Right lobe of liver (tissue), 6 donors: ENCODE data around the gene GCGR. TPM values are rescaled to one million over a fixed set of nuclear protein-coding genes. Genes with fewer than 3 reads are reported as not detected.

Experiments used
- ATAC-seq, 4 donors: fragments of 200-7000 bp; cut with Tn5 transposase; one replicate each; pipeline ENCODE4 v1.9.1; 2020; ENCODE audit warnings: mild to moderate bottlenecking in 4 of 4, moderate library complexity in 4 of 4
- DNase-seq, 3 donors: peaks; one replicate each; pipeline ENCODE4 v3.0.0-alpha.2; 2020
- H3K27ac ChIP-seq, 3 donors: fragments of 200-600 bp; one replicate each; pipeline ENCODE4 v1.8.0; 2022
- H3K27me3 ChIP-seq, 2 donors: fragments of 200-600 bp; one replicate each; pipeline ENCODE4 v1.8.0; 2022
- H3K36me3 ChIP-seq, 4 donors: fragments of 200-600 bp; sonication (generic) in 1 of 4; one replicate each; pipeline versions ENCODE4 v1.5.1 to v1.8.0; 2017 to 2022; ENCODE audit warnings: control low read depth in 1 of 4
- H3K4me1 ChIP-seq, 4 donors: fragments of 200-600 bp; sonication (generic) in 1 of 4; one replicate each; pipeline versions ENCODE4 v1.5.1 to v1.8.0; 2017 to 2022; ENCODE audit warnings: control low read depth in 1 of 4
- H3K4me3 ChIP-seq, 3 donors: fragments of 200-600 bp; one replicate each; pipeline ENCODE4 v1.8.0; 2022
- H3K9me3 ChIP-seq, 4 donors: fragments of 200-600 bp; sonication (generic) in 1 of 4; one replicate each; pipeline versions ENCODE4 v1.5.1 to v1.8.0; 2017 to 2022; ENCODE audit warnings: control low read depth in 1 of 4
- POLR2A ChIP-seq: fragments of 450-650 bp; IDR thresholded peaks from one replicate; pipeline ENCODE4 v1.6.1; 2017; ENCODE audit warnings: antibody characterized with exemption, mild to moderate bottlenecking
- WGBS: methylation state at CpG from one replicate; pipeline ENCODE4 v1.1.6; 2018; ENCODE audit warnings: low coverage, low lambda C conversion rate; ENCODE audit not compliant: insufficient coverage; ENCODE audit errors: missing lambda C conversion rate; 5-methylcytosine and 5-hydroxymethylcytosine counted together
- intact Hi-C, 2 donors: fragments of 100-400 bp; cut with DNase I; formaldehyde crosslinking; loops; one replicate each; pipeline versions ENCODE4 v1.11.2 to v1.14.1; 2022
- total RNA-seq, 6 experiments: library from RNA; depleted of rRNA in 2 of 6; stranded (reverse); fragments of >200 nt in 2 of 6; fragmentation: NEBNext Ultra II Directional in 3 of 6; extraction: Animal tissue kit (Norgen Biotek cat#: 25700) in 3 of 6; gene quantifications; one replicate each; pipeline versions ENCODE4 v1.1.0 to v1.2.4, GENCODE V29; 2016 to 2023
- TF ChIP-seq, protein P1 (sequence below), 4 donors: fragments of 200-600 bp in 3 of 4; fragments of 450-650 bp in 1 of 4; IDR thresholded peaks; one replicate each; pipeline versions ENCODE4 v1.5.1 to v1.8.0; 2016 to 2022; ENCODE audit warnings: antibody characterized with exemption in 4 of 4, mild to moderate bottlenecking in 2 of 4
- donor health status: DM: no; HTN: yes; CAD: no.
- donor health status: DM: no; HTN: no; CAD: no.
- donor health status: DM: no; HTN: no; CAD: no.
- donor health status: DM: no; HTN: yes; CAD: no.
- donor health status: DM: no; HTN: yes; CAD: no.

The GCGR gene
- total RNA-seq, 6 experiments from 2014 or later, result 39.5 to 146 (median 68.5) TPM

DNA sequence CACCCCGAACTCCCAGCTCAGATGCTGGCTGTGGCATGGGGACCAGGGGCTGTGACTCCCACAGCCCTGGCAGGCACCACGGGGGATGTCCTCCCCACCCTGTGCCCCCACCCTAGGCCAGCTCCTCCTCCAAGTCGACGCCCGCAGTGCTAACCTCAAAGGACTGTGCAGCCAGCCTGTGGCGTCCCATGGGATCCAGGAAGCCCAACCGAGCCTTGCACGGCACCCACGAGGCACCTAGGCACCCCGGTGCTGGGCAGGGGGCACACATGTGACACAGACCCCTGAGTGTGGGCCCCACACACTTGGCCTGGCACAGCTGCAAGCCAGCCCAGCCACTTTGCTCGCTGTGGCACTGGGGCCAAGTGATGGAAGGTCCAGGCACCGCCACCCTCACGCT is 3.9 kb downstream of the GCGR start:
- intact Hi-C loops, result no loop called here
- no CpG with 5 or more reads among the region's 13 CpGs for WGBS
- Histone ChIP-seq H3K27me3 (no peaks in the 10 kb centered on the region), H3K4me1 (peaks cover 0 to 12% (median 3%) of the 10 kb centered on the region in 4 donors), H3K4me3 (no peak overlapping the region), H3K27ac (no peak overlapping the region), H3K36me3 (peaks cover 0 to 3% (median 0%) of the 10 kb centered on the region in 4 donors), H3K9me3 (no peaks in the 10 kb centered on the region)
- no peak for DNase-seq
- ATAC-seq, result no peak
- TF ChIP-seq, protein P1, sequence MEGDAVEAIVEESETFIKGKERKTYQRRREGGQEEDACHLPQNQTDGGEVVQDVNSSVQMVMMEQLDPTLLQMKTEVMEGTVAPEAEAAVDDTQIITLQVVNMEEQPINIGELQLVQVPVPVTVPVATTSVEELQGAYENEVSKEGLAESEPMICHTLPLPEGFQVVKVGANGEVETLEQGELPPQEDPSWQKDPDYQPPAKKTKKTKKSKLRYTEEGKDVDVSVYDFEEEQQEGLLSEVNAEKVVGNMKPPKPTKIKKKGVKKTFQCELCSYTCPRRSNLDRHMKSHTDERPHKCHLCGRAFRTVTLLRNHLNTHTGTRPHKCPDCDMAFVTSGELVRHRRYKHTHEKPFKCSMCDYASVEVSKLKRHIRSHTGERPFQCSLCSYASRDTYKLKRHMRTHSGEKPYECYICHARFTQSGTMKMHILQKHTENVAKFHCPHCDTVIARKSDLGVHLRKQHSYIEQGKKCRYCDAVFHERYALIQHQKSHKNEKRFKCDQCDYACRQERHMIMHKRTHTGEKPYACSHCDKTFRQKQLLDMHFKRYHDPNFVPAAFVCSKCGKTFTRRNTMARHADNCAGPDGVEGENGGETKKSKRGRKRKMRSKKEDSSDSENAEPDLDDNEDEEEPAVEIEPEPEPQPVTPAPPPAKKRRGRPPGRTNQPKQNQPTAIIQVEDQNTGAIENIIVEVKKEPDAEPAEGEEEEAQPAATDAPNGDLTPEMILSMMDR (IDR thresholded peaks at IDR 0.05), result no peak
- TF ChIP-seq POLR2A, result no peak

DNA sequence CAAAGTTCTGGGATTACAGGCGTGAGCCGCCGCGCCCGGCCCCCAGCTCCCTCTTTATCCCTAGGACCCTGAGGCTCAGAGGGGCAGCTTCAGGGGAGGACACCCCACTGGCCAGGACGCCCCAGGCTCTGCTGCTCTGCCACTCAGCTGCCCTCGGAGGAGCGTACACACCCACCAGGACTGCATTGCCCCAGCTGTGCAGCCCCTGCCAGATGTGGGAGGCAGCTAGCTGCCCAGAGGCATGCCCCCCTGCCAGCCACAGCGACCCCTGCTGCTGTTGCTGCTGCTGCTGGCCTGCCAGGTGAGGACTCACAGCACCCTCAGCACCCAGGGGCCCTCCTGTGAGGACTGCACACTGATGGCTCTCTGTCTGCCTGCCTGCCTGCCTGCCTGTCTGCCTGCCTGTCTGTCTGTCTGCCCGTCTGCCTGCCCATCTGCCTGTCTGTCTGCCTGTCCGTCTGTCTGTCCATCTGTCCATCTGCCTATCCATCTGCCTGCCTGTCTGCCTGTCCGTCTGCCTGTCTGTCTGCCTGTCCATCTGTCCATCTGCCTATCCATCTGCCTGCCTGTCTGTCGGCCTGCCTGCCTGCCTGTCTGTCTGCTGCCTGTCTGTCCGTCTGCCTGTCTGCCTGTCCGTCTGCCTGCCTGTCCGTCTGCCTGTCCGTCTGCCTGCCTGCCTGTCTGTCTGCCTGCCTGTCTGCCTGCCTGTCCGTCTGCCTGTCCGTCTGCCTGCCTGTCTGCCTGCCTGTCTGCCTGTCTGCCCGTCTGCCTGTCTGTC is 5.0 kb downstream of the GCGR start:
- WGBS, result 71% methylated on average over 11 of the region's 20 CpGs
- Histone ChIP-seq H3K4me1 (peaks cover 0 to 7% (median 0%) of the 10 kb centered on the region in 4 donors), H3K27ac (no peak overlapping the region), H3K36me3 (peaks cover 0 to 3% (median 0%) of the 10 kb centered on the region in 4 donors), H3K27me3 (no peaks in the 10 kb centered on the region), H3K4me3 (no peak overlapping the region), H3K9me3 (no peaks in the 10 kb centered on the region)
- DNase-seq (no peak), ATAC-seq (no peak)
- intact Hi-C loops, result no loop called here
- TF ChIP-seq POLR2A, result no peak
- TF ChIP-seq, protein P1 (IDR thresholded peaks at IDR 0.05), result no peak

DNA sequence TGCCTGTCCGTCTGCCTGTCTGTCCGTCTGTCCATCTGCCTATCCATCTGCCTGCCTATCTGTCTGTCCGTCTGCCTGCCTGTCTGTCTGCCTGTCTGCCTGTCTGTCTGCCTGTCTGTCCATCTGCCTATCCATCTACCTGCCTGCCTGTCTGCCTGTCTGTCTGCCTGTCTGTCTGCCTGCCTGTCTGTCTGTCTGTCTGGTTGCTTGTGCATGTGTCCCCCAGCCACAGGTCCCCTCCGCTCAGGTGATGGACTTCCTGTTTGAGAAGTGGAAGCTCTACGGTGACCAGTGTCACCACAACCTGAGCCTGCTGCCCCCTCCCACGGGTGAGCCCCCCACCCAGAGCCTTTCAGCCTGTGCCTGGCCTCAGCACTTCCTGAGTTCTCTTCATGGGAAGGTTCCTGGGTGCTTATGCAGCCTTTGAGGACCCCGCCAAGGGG is 5.6 kb downstream of the GCGR start:
- ATAC-seq (no peak), DNase-seq (no peak)
- peaks cover 0 to 7% (median 0%) of the 10 kb centered on the region in 4 donors for H3K4me1 ChIP-seq
- H3K9me3 ChIP-seq, result no peaks in the 10 kb centered on the region
- H3K36me3 ChIP-seq, result peaks cover 0 to 3% (median 0%) of the 10 kb centered on the region in 4 donors
- intact Hi-C loops, result no loop called here
- no peak for TF ChIP-seq POLR2A
- TF ChIP-seq, protein P1 (IDR thresholded peaks at IDR 0.05), result no peak
- H3K4me3 ChIP-seq, result no peak overlapping the region
- H3K27me3 ChIP-seq, result no peaks in the 10 kb centered on the region
- WGBS, result 65% methylated on average over 4 of the region's 7 CpGs
- H3K27ac ChIP-seq, result no peak overlapping the region

DNA sequence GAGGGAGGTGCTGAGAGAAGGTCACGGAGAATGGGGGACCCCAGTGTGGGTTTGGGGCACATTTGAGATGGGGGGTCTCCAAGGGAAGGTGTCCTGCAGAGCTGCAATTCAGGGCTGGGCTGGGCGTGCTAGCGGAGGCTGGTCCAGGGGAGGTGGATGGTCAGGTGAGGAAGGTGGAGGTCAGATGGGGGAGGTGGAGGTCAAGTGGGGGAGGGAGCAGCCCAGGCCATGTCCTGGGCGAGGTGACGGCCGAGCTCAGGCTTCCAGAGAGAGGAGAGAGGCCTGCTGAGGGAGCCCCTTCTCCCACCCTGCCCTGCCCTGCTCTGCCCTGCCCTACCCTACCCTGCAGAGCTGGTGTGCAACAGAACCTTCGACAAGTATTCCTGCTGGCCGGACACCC is 6.5 kb downstream of the GCGR start:
- DNase-seq, result no peak
- Histone ChIP-seq H3K27ac (no peak overlapping the region), H3K4me3 (no peak overlapping the region), H3K9me3 (no peaks in the 10 kb centered on the region), H3K36me3 (peaks cover 0 to 3% (median 0%) of the 10 kb centered on the region in 4 donors), H3K27me3 (no peaks in the 10 kb centered on the region), H3K4me1 (peaks cover 0 to 7% (median 0%) of the 10 kb centered on the region in 4 donors)
- intact Hi-C loops, result no loop called here
- no peak for ATAC-seq
- 81% methylated on average over 4 of the region's 8 CpGs for WGBS
- TF ChIP-seq, protein P1 (IDR thresholded peaks at IDR 0.05), result no peak
- no peak for TF ChIP-seq POLR2A
